Activated CD8-positive, alpha-beta memory T cell treated with anti-CD3 and anti-CD28 coated beads for 24 hours (primary cell): ENCODE data around the gene PHYKPL.

ENCODE experiments used
- DNase-seq: peaks from one replicate; pipeline ENCODE4 v3.0.0-alpha.2; 2020

The PHYKPL gene

DNA sequence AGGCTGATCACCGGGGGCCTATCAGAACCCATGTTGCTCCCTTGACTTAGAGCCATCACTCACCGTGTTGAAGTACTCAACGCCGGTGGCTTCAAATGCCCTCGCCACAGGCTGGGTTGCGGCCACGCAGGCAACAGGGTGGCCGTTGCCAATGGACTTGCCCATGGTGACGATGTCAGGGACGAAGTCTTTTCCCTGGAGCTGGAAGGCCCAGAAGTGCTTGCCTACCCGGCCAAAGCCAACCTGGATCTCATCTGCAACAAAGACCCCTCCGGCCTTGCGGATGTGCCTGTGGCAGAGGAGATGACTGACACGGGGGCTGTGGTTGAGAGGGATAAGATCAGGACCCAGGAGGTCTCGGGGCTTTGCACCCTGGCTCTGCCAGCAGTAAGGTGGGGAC, 10.3 kb downstream of the PHYKPL start:
- no peak for DNase-seq

DNA sequence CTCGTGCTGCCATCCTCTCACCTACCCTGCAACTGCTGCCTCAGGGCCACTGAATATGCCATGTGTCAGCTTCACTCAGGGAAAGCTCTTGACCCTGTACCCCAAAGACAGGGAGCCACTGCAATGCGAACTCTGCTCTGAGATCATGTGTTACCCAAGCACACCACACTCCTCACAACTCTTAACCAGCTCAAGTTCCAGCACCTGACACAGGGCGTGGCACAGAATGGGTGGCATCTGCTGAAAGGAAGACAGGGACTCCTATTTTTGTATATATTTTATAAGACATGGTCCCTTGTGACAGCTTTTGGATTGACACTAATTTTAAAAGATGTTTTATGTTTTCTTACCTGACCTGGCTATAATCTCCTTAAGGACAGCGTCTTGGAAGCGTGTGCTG, 10.7 kb downstream of the PHYKPL start:
- no peak for DNase-seq

DNA sequence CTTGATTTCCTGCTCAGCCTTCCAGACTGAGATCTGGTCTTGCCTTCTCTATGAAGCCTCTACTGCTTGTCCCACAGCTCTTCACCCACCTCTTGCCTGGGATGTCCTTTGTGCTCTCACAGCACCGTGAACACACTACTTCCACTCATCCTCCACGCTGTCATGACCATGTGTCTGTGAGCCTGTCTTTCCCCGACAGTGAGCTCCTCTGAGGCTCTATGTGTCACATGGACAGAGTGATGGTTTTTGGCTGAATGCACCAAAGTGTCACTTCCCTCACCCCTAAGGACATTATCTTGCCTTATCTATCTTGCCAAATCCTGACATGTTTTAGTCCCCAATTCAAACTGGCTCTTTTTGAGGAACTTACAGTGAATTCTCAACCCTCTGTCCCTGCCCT, 11.3 kb downstream of the PHYKPL start:
- DNase-seq: no peak

DNA sequence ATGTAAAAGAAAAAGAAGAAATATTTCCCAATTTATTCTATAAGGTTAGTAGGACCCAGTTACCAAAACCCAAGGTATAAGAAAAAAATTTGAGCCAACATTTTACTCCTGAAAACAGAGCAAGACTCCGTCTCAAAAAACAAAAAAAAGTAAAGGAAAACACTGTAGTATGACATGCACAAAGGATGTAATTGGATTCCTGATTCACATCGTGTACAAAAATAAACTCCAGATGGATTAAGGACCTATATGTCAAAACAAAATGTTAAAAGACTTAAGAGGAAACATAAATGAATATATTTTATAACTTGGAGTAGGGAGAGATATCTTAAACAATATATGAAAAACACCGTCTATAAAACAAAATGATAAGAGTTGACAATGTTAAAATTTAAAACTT, 13.8 kb downstream of the PHYKPL start:
- no peak for DNase-seq

DNA sequence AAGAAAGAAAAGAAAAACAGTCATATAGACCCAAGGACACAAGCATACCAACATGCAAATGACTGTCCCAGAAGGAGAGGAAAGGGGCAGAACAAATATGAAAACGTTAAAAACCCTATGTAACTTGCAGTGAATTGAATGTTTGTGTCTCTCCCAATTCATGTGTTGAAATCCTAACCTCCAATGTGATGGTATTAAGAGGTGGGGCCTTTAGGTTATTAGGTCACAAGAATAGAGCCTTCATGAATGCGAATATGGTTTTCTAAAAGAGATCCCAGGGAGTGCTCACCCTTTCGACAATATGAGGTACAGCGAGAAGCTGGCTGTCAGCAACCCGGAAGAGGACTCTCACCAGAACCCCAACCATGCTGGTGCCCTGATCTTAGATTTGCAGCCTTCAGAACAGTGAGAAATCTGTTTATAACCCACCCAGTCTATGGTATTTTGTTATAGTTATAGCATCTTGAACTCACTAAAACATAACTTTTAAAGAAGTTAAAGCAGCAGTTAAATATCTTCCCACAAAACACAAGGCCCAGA, 14.3 kb downstream of the PHYKPL start:
- no peak for DNase-seq

DNA sequence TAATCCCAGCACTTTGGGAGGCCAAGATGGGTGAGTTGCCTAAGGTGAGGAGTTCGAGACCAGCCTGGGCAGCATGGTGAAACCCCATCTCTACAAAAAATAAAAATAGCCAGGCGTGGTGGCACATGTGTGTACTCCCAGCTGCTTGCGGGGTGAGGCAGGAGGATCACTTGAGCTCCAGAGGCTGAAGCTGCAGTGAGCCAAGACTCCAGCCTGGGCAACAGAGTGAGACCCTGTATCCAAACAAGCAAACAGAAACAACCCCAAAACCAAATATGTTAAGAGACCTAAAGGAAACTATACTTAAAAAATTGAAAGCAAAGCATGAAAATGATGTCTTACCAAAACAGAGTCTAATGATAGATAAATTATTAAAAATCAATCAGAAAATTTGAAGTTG, 15.8 kb downstream of the PHYKPL start:
- no peak for DNase-seq

DNA sequence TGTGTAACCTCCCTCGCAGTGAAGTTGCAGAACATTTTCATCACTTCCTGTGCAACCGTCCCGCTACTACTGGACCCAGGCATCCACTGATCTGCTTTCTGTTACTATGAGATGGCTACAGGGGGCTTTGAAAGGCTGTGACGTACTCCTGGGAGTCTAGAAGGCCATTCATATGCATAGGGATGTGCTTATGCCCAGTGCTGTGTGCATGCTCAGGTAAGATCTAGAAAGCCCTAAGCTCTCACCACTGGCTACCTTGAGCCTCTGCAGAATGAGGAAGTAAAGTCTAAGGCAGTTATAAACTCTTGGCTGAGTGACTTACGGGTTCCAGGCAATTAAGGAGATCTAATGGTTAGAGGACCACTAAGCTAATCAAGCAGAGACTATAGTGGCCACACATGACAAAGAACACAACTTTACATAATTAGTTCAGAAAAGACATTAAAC, 16.5 kb downstream of the PHYKPL start:
- DNase-seq: no peak

DNA sequence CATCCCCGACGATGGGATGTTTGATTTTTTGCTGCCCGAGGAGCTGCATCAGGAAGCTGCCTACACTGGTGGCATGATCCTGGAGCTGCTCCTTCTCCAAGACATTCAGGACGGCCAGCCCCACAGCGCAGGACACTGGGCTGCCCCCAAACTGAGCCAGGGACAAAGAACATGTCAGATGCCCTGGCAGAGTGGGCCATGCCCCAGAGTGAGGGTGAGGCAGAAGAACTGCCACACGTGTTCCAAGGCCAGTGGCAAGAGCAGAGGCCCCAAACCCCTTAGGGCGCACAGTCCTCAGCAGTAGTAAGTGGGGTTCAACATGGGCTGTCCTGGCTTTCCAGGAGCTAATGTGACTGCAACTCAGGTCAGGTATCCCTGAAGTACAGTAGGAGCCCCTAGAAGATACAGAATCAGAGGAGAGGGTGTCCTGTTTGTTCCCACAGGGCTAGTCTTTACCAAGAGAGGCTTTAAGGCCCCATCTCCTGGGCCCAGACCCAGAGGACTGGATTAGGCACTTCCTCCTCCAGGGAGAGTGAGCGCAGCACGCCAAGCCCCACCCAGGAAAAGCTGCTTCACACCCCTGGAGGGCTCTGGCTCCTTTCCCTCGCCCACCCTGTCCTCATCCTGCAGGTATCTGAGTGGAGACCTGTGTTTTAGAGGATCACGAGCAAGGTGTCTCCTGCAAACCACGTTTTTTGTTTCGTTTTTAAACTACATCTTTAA, 17.2 kb downstream of the PHYKPL start:
- DNase-seq: no peak

DNA sequence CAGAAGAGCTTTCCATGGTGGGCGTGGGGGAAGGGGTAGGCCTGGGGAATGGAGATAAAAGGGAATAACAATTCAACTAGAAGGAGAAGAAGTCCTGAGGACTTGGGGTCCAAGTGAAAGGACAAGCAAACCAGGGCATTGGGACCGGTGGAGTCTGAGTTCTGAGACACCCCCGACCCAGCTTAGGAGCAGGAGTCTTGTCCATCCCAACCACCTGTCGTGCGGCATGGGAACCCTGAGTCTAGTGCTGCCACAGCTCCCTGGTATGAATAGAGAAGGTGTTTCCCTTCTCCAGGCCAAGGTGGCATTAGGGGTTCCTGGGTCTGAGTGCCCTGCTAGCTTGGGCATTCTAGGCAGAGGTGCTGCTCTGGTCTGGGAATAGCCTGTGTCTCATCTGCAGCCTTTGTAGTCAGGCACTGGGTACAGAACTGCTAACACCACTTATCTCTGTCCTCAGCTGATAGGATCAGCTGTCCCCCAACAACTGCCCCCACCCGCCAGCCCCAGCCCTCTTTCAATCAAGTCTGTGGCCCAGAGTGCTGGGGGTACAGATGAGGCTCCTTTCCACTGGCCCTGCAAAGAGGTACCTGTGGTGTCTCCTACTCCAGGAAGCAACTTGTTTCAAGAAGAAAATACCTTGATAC, 18.3 kb downstream of the PHYKPL start:
- peak; percentile 63 for DNase-seq

DNA sequence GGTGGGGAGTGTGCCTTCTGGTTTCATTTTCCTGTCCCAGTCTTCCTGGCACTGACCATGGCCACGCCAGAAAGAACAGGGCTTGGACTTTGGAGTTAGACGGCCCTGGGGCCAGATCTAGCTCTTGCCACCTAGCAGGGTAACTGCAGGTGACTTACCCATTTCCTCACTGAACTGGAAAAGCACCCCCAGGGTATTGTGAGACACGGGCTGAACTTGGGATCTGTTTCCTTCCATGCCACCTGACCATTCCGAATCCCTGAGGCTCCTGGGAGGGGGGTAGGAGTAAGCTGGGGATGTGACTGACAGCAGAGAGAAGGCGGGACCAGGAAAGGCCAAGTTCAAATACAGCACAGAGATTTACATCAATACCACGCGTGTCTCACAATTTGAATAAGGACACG, 18.9 kb downstream of the PHYKPL start:
- DNase-seq: no peak

DNA sequence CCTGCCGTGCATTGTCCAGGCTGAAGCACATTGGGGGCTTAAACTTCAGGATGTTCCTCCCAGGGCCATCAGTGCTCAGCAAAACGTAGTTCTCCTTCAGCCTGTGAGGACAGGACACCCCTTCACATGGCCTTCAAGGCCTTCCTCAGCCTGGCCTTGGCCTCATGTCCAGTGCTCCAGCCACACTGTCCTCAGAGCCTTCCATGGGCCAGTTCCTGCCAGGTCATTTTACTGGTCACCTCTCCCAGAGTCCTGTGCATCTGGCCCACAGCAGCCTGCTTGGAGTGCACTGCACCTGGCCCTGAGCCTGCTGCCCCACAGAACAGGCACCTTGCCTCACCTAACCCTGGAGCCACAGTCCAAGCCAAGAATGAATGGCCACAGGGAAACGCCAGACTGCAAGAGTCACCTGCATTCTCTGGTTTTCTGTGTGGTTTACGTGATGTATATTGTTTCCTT, 19.6 kb downstream of the PHYKPL start:
- peak; percentile 68 for DNase-seq

DNA sequence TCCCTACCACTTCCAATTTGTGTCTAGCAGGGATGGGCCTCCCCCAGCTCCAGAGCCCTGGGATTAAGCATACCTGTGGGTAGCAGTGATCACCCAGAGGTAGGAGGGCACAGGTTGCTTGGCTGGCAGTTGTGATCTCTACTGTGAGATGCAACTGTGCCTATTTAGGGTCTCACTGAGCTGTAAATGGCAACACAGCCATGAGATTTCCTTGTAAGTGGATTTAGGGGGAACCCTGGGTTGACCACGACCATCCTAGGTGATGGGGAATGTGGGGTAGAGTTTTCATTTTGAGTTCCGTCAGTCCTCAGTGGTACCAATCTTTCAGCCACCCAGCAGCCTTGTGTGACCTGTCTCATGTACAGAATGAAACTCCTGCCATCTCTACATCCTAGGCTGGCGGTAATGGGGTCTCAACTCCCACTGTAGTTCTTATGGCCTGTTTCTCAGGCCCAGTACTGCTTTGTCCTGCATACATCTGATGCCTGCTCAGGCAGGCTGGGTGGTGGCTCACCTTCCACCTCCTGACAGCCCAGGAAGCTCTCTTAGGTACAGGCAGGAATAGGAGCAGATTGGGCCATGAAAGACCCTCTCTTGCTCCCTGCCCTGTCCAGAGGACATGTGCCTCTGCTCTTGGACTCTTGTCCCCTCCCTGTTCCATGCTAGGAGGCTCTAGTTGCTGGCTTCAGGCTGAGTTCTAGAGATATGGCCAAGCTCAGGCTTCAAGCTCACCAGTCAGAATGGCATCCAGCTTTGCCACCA, 20.2 kb downstream of the PHYKPL start:
- peak; percentile 63 for DNase-seq

DNA sequence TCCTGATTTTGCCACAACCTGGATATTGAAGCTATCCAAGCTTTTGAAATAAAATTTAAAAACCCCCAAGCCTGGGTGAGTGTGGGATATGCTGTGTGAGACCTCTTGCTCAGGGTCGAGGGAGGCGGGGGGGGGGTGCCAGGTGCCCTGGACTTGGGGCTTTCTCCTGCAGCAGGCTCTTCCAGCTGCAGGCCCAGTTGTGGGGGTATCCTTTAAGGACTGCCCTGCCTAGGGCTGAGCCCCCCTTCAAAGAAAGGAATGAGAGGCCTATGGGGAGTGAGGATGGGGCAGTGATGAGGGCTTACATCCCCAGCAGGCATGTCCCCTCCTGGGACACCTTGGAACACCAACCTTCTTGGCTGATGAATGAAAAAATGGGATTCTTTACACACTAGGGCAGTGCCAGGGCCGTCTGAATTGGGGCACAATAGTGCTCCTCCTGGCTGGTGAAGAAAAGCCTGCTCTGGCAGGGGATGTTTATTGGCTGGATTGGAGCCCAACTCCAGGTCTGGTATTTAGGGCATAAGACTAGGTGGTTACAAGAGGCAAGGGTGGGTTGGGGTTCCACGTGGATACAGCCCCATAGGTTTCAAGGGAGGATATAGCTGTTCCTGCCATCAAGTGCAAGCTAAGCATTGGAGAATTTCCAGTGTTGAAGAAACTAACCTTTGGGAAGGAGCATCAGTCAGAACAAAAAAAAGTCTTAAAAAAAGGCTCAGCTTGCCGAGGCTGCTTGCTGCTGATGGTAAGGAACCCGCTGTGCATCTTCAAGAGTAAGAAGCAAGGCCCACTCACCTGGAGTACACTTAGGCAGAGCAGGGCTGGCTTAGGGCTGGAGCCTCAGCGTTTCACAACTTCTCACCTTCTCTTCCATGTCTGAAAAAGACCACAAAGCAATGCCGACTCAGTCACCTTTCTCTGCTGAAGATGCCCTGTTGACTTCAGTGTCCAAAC, 21.2 kb downstream of the PHYKPL start:
- peak; percentile 60 for DNase-seq

DNA sequence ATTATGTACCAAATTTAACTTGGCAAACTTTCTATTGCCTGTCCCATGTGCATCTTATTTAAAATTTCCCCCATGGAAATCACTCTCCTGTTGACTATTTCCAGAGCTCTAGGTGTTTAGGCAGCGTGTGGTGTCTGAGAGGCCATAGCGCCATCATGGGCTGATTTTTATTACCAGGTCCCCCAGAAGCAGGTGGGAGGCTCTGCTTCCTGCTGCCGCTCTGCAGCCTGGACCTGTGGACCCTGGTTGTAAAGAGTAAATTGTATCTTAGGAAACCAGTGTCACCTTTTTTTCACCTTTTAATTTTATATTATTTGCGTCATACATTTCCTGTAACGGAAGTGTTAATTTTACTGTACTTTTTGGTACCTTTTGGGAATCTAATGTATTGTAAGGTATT, 21.9 kb downstream of the PHYKPL start:
- DNase-seq: no peak

DNA sequence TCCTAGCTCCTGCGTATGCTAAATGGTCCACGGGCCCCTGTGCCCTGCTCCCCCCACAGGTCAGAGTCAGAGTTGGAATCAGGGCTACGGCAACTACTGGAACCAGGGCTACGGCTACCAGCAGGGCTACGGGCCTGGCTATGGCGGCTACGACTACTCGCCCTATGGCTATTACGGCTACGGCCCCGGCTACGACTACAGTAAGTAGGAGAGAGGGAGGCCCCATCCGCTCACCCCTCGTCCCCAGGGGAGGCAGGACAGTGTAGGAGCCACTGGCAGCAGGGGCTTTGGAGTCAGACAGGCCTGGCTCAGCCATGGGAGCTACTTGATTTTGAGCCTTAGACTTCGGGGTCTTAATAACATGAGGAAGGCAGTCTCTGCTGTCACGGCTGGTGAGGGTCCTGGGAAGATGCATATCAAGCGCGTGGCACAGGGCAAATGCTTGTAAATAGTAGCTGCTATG, 22.5 kb downstream of the PHYKPL start:
- no peak for DNase-seq

DNA sequence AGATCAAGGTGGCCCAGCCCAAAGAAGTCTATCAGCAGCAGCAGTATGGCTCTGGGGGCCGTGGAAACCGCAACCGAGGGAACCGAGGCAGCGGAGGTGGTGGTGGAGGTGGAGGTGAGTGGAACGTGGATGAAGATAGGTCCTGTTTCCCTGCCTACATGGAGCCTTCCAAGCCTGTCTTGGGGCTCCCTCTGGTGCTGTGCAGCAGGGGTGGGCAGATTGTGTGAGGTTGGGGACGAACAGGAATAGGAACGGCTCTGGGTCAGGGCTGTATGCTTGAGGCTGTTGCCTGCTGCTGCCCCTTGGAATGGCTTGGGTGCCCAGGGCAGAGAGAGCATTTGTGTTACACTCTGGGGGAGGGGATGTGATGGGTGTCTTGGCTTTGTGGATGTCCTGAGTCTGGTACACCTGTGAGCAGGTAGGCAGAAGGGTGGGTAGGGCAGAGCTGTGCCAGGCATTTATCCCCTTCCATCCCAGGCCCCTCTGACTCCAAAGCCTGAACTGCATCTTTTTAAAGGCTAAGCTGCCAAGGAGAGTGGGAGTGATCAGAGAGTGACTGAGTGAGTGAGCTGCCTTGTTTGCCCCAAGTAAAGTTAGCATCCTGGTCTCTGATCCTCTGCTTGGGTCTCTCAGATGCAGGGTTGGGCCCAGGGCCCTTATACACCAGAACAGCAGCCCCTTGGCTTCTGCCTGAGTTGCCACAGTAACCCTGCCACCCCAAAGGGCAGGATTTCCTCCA, 23.1 kb downstream of the PHYKPL start:
- no peak for DNase-seq

DNA sequence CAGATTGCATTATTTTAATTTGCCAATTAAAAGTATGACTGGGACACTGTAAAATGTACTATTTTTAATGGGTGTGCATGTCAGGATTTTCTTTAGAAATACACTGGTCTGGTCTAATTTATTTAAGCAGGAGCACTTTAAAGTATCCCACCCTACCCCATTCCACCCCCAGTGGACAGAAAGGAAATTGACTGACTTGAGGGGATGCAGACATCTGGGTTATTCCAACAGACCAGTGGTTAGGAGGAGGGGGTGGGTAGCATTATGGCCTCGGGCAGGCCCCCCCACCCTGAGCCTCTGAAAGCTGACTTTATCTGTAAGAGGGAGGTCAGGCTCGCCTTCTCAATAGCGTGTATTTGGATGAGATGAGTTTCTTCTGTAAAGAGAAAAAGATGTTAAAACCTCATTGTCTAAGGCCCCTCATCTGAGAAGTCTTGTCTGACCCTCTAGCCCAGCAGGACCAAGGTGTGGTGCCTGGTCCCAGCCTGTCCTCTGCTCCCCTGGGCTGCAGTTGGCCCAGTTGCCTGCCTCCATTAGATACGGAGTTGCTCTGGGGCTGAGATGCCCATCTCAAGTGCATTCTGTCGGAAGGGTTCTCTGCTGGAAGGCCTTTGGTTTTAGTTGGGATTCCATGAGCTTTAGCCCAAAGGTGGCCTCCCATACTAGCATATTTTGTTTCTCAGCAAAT, 23.9 kb downstream of the PHYKPL start:
- DNase-seq: no peak

DNA sequence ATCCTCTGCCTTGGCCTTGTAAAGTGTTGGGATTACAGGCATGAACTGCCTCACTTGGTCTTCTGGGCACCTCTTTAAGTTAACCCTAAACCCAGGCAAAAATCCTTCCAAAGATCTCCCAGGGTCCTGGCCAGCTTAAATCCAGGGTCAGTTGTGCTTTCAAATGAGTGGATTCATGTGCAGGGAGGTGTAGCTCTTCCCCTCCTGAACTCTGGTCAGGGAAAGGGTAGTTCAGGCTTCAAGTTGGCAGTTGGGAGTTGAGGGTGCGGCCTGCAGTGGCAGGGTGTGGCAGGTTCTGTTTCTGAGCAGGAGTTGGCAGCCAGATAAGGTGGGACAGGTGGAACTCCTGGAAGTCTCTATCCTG, 24.7 kb downstream of the PHYKPL start:
- DNase-seq: no peak

DNA sequence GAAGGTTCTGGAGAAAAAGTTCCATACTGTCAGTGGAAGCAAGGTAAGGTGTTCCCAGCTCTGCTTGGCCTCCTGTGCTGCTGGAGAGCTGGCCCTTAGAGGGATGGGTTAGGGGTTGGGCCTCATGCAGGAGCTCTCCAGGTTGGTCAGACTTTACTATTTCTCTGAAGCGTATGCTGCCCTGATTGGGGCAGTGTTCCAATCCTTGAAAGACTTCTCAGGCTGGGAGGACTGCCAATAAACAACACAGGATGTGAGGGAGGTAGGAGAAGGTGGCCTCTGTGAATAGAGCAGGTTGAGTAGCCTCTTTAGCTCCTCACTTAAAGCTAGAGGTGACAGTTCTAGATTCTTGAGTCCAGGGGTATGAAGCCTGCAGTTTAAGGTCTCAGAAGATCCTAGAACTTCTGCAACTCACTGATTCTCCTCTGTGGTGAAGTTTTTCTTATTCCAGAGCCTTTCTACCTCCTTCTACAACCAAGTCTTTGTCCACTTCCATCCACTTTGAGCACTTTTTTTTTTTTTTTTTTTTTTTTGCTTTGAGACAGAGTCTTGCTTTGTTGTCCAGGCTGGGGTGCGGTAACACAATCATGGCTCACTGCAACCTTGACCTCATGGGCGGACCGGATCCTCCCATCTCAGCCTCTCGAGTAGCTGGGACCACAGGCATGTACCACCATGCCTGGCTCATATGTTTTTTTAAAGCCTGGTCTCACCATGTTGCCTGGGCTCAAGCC, 25.3 kb downstream of the PHYKPL start:
- DNase-seq: no peak
